ENCODE data around the gene GPR15.

GPR15 gene

GRCh38 chr3:98531622-98532274, at the start of gene GPR15:
Gene GPR15, plus strand, starts transcription at chr3:98531978. Its CDS starts 56 bp downstream, at chr3:98532034.
- no peak for DNase-seq

- no peak for DNase-seq
Observed at GRCh38 chr3:98482717-98483482, 48.9 kb upstream of the GPR15 start.

- DNase-seq, result no peak
Observed at GRCh38 chr3:98483626-98484025, 48.2 kb upstream of the GPR15 start.

GRCh38 chr3:98497381-98497780, 34.4 kb upstream of the GPR15 start, which contains the start of gene OR5K2:
Gene OR5K2, plus strand, starts transcription at chr3:98497681. Its CDS starts 0 bp downstream, at chr3:98497681.
- DNase-seq, result no peak

- no peak for DNase-seq
Observed at GRCh38 chr3:98500019-98500418, 31.8 kb upstream of the GPR15 start.

GRCh38 chr3:98501270-98501669, 30.5 kb upstream of the GPR15 start:
- no peak for DNase-seq

- DNase-seq, result no peak
Observed at GRCh38 chr3:98501863-98502576, 29.8 kb upstream of the GPR15 start.

GRCh38 chr3:98504539-98504938, 27.2 kb upstream of the GPR15 start:
- DNase-seq, result no peak

GRCh38 chr3:98508582-98508981, 23.2 kb upstream of the GPR15 start:
- no peak for DNase-seq

GRCh38 chr3:98512576-98512975, 19.2 kb upstream of the GPR15 start:
- DNase-seq, result no peak

GRCh38 chr3:98513091-98513511, 18.7 kb upstream of the GPR15 start:
- no peak for DNase-seq

- no peak for DNase-seq
Observed at GRCh38 chr3:98513736-98514135, 18.0 kb upstream of the GPR15 start.

GRCh38 chr3:98514948-98515347, 16.8 kb upstream of the GPR15 start:
- no peak for DNase-seq

GRCh38 chr3:98518816-98519215, 13.0 kb upstream of the GPR15 start:
- no peak for DNase-seq

- DNase-seq, result no peak
Observed at GRCh38 chr3:98519351-98519750, 12.4 kb upstream of the GPR15 start.

- DNase-seq, result peak; percentile 31 to 53
Observed at GRCh38 chr3:98521897-98522543, 9.8 kb upstream of the GPR15 start.

GRCh38 chr3:98522544-98523281, 9.1 kb upstream of the GPR15 start, which contains the start of gene CLDND1:
Gene CLDND1, minus strand, starts transcription at chr3:98522902. Its CDS starts 1,478 bp downstream, at chr3:98521424.
- peak; percentile 93 to 96 for DNase-seq

GRCh38 chr3:98525494-98525893, 6.3 kb upstream of the GPR15 start:
- no peak for DNase-seq

- DNase-seq, result no peak
Observed at GRCh38 chr3:98528474-98529346, 3.1 kb upstream of the GPR15 start.

GRCh38 chr3:98529856-98530459, 1.8 kb upstream of the GPR15 start:
- DNase-seq, result no peak

GRCh38 chr3:98530676-98531075, 1.1 kb upstream of the GPR15 start:
- DNase-seq, result no peak

Data from stimulated activated CD4-positive, alpha-beta T cell treated with anti-CD3 and anti-CD28 coated beads, Interleukin-4, amount 100 ng/mL, for 4 hours (primary cell).